Naive thymus-derived CD4-positive, alpha-beta T cell (primary cell): ENCODE data around the gene SPHKAP. TPM values are rescaled to one million over a fixed set of nuclear protein-coding genes. Genes with fewer than 3 reads are reported as not detected.

Experiments
- ATAC-seq: fragments of 150-1000 bp; cut with Tn5 transposase; 2 replicates; pipeline ENCODE4 v1.10.0; 2021; ENCODE audit warnings: mild to moderate bottlenecking, moderate library complexity
- CTCF ChIA-PET: fragments of 350-600 bp; sonication (Branson Sonifier 250); formaldehyde crosslinking; loops from one replicate; lab custom pipeline; 2021; ENCODE audit warnings: antibody characterized with exemption; lab: Charles Lee
- POLR2A ChIA-PET: fragments of 350-600 bp; sonication (Branson Sonifier 250); formaldehyde crosslinking; loops from one replicate; lab custom pipeline; 2021; ENCODE audit warnings: antibody characterized with exemption, inconsistent platforms; lab: Charles Lee
- DNase-seq, 9 donors: peaks; one replicate each; pipeline versions ENCODE4 v3.0.0 to v3.0.0-alpha.2; 2020 to 2022; ENCODE audit warnings: mixed read lengths in 1 of 9
- H3K27ac ChIP-seq: one replicate; pipeline ENCODE4 v1.7.0; 2013; ENCODE audit warnings: mild to moderate bottlenecking, low read depth, low read length, moderate library complexity
- H3K27me3 ChIP-seq, 2 donors: one replicate each; pipeline ENCODE4 v1.7.0; 2013; ENCODE audit warnings: low read length in 2 of 2, mild to moderate bottlenecking in 2 of 2, moderate library complexity in 2 of 2; ENCODE audit not compliant: control insufficient read depth in 2 of 2, insufficient read depth in 2 of 2
- H3K36me3 ChIP-seq, 3 experiments: 1 replicate in 2 of 3; 2 replicates in 1 of 3; pipeline ENCODE4 v1.7.0; 2013; ENCODE audit warnings: low read length in 3 of 3, mild to moderate bottlenecking in 3 of 3, moderate library complexity in 1 of 3; ENCODE audit not compliant: insufficient read depth in 3 of 3, control insufficient read depth in 2 of 3
- H3K4me1 ChIP-seq, 2 donors: one replicate each; pipeline ENCODE4 v1.7.0; 2013; ENCODE audit warnings: low read length in 2 of 2, mild to moderate bottlenecking in 2 of 2, moderate library complexity in 1 of 2; ENCODE audit not compliant: control insufficient read depth in 2 of 2, insufficient read depth in 2 of 2
- H3K4me3 ChIP-seq: 2 replicates; pipeline ENCODE4 v1.7.0; 2013; ENCODE audit warnings: mild to moderate bottlenecking, low read length
- H3K9me3 ChIP-seq, 3 experiments: 1 replicate in 2 of 3; 2 replicates in 1 of 3; pipeline ENCODE4 v1.7.0; 2013; ENCODE audit warnings: low read length in 3 of 3; ENCODE audit not compliant: control insufficient read depth in 2 of 3
- H3K27ac Mint-ChIP-seq, 9 donors: one replicate each; pipeline ENCODE4 v1.8.0; 2020 to 2022; ENCODE audit warnings: mixed read lengths in 9 of 9, mild to moderate bottlenecking in 8 of 9, moderate library complexity in 5 of 9, inconsistent platforms in 2 of 9
- H3K27me3 Mint-ChIP-seq, 5 donors: one replicate each; pipeline ENCODE4 v1.8.0; 2021 to 2022; ENCODE audit warnings: mixed read lengths in 5 of 5, mild to moderate bottlenecking in 1 of 5
- H3K36me3 Mint-ChIP-seq, 5 donors: one replicate each; pipeline ENCODE4 v1.8.0; 2020 to 2022; ENCODE audit warnings: mixed read lengths in 5 of 5, mild to moderate bottlenecking in 3 of 5, inconsistent platforms in 1 of 5
- H3K4me1 Mint-ChIP-seq, 7 donors: one replicate each; pipeline ENCODE4 v1.8.0; 2020 to 2022; ENCODE audit warnings: mixed read lengths in 7 of 7, mild to moderate bottlenecking in 3 of 7, inconsistent platforms in 1 of 7
- H3K4me3 Mint-ChIP-seq, 10 donors: one replicate each; pipeline ENCODE4 v1.8.0; 2020 to 2022; ENCODE audit warnings: mild to moderate bottlenecking in 10 of 10, mixed read lengths in 10 of 10, moderate library complexity in 6 of 10, inconsistent platforms in 2 of 10
- H3K9me3 Mint-ChIP-seq, 11 donors: one replicate each; pipeline ENCODE4 v1.8.0; 2020 to 2022; ENCODE audit warnings: mixed read lengths in 11 of 11, mild to moderate bottlenecking in 4 of 11, inconsistent platforms in 1 of 11, moderate library complexity in 1 of 11
- intact Hi-C, 2 donors: fragments of 100-400 bp; cut with micrococcal nuclease; formaldehyde crosslinking; loops; one replicate each; pipeline ENCODE4 v1.15.1; 2023
- polyA plus RNA-seq, 2 donors: library from polyadenylated mRNA; unstranded; fragments of 300-500 nt; fragmentation: Illumina TruSeq; gene quantifications; one replicate each; pipeline ENCODE4 v1.2.3, GENCODE V29; 2021
- total RNA-seq, 6 experiments: library from RNA in 5 of 6; stranded (reverse) in 5 of 6; gene quantifications; 1 replicate in 5 of 6; 2 replicates in 1 of 6; pipeline ENCODE4 v1.2.3 and lab custom pipeline; 2021 to 2026

The SPHKAP gene
- total and polyA plus RNA-seq, 7 experiments from 2014 or later: not detected

- Mint-ChIP-seq H3K36me3 (no peaks in the 10 kb centered on the region), H3K27ac (no peak overlapping the region), H3K9me3 (peaks cover 0 to 7% (median 0%) of the 10 kb centered on the region in 11 donors), H3K4me1 (no peaks in the 10 kb centered on the region), H3K27me3 (no peaks in the 10 kb centered on the region), H3K4me3 (no peak overlapping the region)
- Histone ChIP-seq H3K4me1 (no peaks in the 10 kb centered on the region), H3K9me3 (no peaks in the 10 kb centered on the region), H3K36me3 (no peaks in the 10 kb centered on the region), H3K27ac (no peak overlapping the region), H3K27me3 (no peaks in the 10 kb centered on the region), H3K4me3 (no peak overlapping the region)
- ChIA-PET POLR2A (no interaction called here), CTCF (no interaction called here)
- ATAC-seq (no peak), DNase-seq (no peak)
- intact Hi-C loops: loop anchor here in 1 of 2 donors (5.0 kb wide), 1 partner anchor 1223 kb away; the partner anchor contains the start of gene PID1
These were observed 132.5 kb downstream of the SPHKAP start for GRCh38 chr2:228048838-228049490.

GRCh38 chr2:228040995-228041394 is 140.5 kb downstream of the SPHKAP start:
- DNase-seq: no peak
- ATAC-seq: no peak
- Mint-ChIP-seq H3K4me1 (peaks cover 0 to 2% (median 0%) of the 10 kb centered on the region in 7 donors), H3K27me3 (no peaks in the 10 kb centered on the region), H3K9me3 (peaks cover 0 to 6% (median 0%) of the 10 kb centered on the region in 11 donors), H3K4me3 (no peak overlapping the region), H3K27ac (no peak overlapping the region), H3K36me3 (no peaks in the 10 kb centered on the region)
- no peaks in the 10 kb centered on the region for H3K36me3 ChIP-seq
- H3K27ac ChIP-seq: no peak overlapping the region
- no peaks in the 10 kb centered on the region for H3K9me3 ChIP-seq
- no peaks in the 10 kb centered on the region for H3K27me3 ChIP-seq
- intact Hi-C loops: no loop called here
- CTCF ChIA-PET: interaction anchor here (0.7 kb wide), 1 partner anchor 863 kb away, joined by 3 read pairs; no protein-coding TSS in a partner anchor
- no peaks in the 10 kb centered on the region for H3K4me1 ChIP-seq
- no peak overlapping the region for H3K4me3 ChIP-seq
- POLR2A ChIA-PET: no interaction called here

- peaks cover 0 to 6% (median 0%) of the 10 kb centered on the region in 11 donors for H3K9me3 Mint-ChIP-seq
- ATAC-seq (no peak), DNase-seq (no peak)
- H3K36me3 ChIP-seq: no peaks in the 10 kb centered on the region
- no peaks in the 10 kb centered on the region for H3K27me3 Mint-ChIP-seq
- H3K4me3 ChIP-seq: no peak overlapping the region
- ChIA-PET CTCF (no interaction called here), POLR2A (no interaction called here)
- H3K4me1 Mint-ChIP-seq: peaks cover 0 to 2% (median 0%) of the 10 kb centered on the region in 7 donors
- no peak overlapping the region for H3K27ac Mint-ChIP-seq
- no peak overlapping the region for H3K27ac ChIP-seq
- H3K4me3 Mint-ChIP-seq: no peak overlapping the region
- H3K36me3 Mint-ChIP-seq: no peaks in the 10 kb centered on the region
- H3K27me3 ChIP-seq: no peaks in the 10 kb centered on the region
- no peaks in the 10 kb centered on the region for H3K9me3 ChIP-seq
- no peaks in the 10 kb centered on the region for H3K4me1 ChIP-seq
- intact Hi-C loops: no loop called here
These were observed 141.5 kb downstream of the SPHKAP start for GRCh38 chr2:228039752-228040534.

- Mint-ChIP-seq H3K27me3 (no peaks in the 10 kb centered on the region), H3K36me3 (no peaks in the 10 kb centered on the region), H3K4me3 (no peak overlapping the region), H3K27ac (no peak overlapping the region), H3K4me1 (peaks cover 0 to 2% (median 0%) of the 10 kb centered on the region in 7 donors), H3K9me3 (peaks cover 0 to 6% (median 0%) of the 10 kb centered on the region in 11 donors)
- no peak overlapping the region for H3K27ac ChIP-seq
- no peaks in the 10 kb centered on the region for H3K27me3 ChIP-seq
- intact Hi-C loops: no loop called here
- no peaks in the 10 kb centered on the region for H3K36me3 ChIP-seq
- ATAC-seq (no peak), DNase-seq (no peak)
- H3K4me3 ChIP-seq: no peak overlapping the region
- POLR2A ChIA-PET: no interaction called here
- H3K9me3 ChIP-seq: no peaks in the 10 kb centered on the region
- no peaks in the 10 kb centered on the region for H3K4me1 ChIP-seq
- CTCF ChIA-PET: no interaction called here
These were observed 142.5 kb downstream of the SPHKAP start for GRCh38 chr2:228038967-228039366.

GRCh38 chr2:228037915-228038314 is 143.6 kb downstream of the SPHKAP start:
- Histone ChIP-seq H3K4me3 (no peak overlapping the region), H3K27ac (no peak overlapping the region), H3K36me3 (no peaks in the 10 kb centered on the region), H3K27me3 (no peaks in the 10 kb centered on the region), H3K4me1 (no peaks in the 10 kb centered on the region), H3K9me3 (no peaks in the 10 kb centered on the region)
- Mint-ChIP-seq H3K27ac (no peak overlapping the region), H3K4me1 (peaks cover 0 to 2% (median 0%) of the 10 kb centered on the region in 7 donors), H3K27me3 (no peaks in the 10 kb centered on the region), H3K36me3 (no peaks in the 10 kb centered on the region), H3K4me3 (no peak overlapping the region), H3K9me3 (peaks cover 0 to 6% (median 0%) of the 10 kb centered on the region in 11 donors)
- ATAC-seq (no peak), DNase-seq (no peak)
- POLR2A ChIA-PET: no interaction called here
- CTCF ChIA-PET: no interaction called here
- intact Hi-C loops: no loop called here

GRCh38 chr2:228023619-228024018 is 157.9 kb downstream of the SPHKAP start:
- Histone ChIP-seq H3K9me3 (peaks cover 0 to 5% (median 0%) of the 10 kb centered on the region in 3 experiments), H3K36me3 (no peaks in the 10 kb centered on the region), H3K4me1 (no peaks in the 10 kb centered on the region), H3K27me3 (no peaks in the 10 kb centered on the region), H3K27ac (no peak overlapping the region), H3K4me3 (no peak overlapping the region)
- peaks cover 0 to 6% (median 0%) of the 10 kb centered on the region in 5 donors for H3K36me3 Mint-ChIP-seq
- H3K4me1 Mint-ChIP-seq: no peaks in the 10 kb centered on the region
- no peak overlapping the region for H3K27ac Mint-ChIP-seq
- no peak overlapping the region for H3K4me3 Mint-ChIP-seq
- ATAC-seq (no peak), DNase-seq (no peak)
- ChIA-PET POLR2A (no interaction called here), CTCF (no interaction called here)
- H3K27me3 Mint-ChIP-seq: peaks cover 0 to 7% (median 3%) of the 10 kb centered on the region in 5 donors
- intact Hi-C loops: no loop called here
- peaks cover 0 to 15% (median 11%) of the 10 kb centered on the region in 11 donors for H3K9me3 Mint-ChIP-seq
